Thymus (tissue), 11 donors: ENCODE results near the gene CD200R1L. TPM values are rescaled to one million over a fixed set of nuclear protein-coding genes. Genes with fewer than 3 reads are reported as not detected.
"Not testable (repeated sequence)": the region's sequence is repeated elsewhere in the genome, so short reads cannot be mapped to it uniquely, and the experiment has no call there.

Experiments used
- DNase-seq, 9 donors: peaks; one replicate each; pipeline ENCODE4 v3.0.0-alpha.2; 2013; ENCODE audit warnings: low spot score in 9 of 9, low read depth in 6 of 9, missing footprints in 1 of 9
- H3K27ac ChIP-seq, 2 donors: one replicate each; pipeline ENCODE4 v1.5.1; 2013; ENCODE audit warnings: control low read depth in 1 of 2, low read depth in 1 of 2, low read length in 1 of 2, mild to moderate bottlenecking in 1 of 2, moderate library complexity in 1 of 2
- H3K27me3 ChIP-seq, 2 donors: one replicate each; pipeline ENCODE4 v1.5.1; 2013; ENCODE audit warnings: low read length in 1 of 2; ENCODE audit not compliant: control insufficient read depth in 2 of 2, insufficient read depth in 1 of 2
- H3K36me3 ChIP-seq, 2 donors: one replicate each; pipeline ENCODE4 v1.5.1; 2013; ENCODE audit warnings: low read length in 1 of 2, mild to moderate bottlenecking in 1 of 2, moderate library complexity in 1 of 2; ENCODE audit not compliant: control insufficient read depth in 2 of 2, insufficient read depth in 2 of 2
- H3K4me1 ChIP-seq, 2 donors: one replicate each; pipeline ENCODE4 v1.5.1; 2013; ENCODE audit warnings: low read length in 2 of 2; ENCODE audit not compliant: control insufficient read depth in 2 of 2, insufficient read depth in 2 of 2
- H3K4me3 ChIP-seq, 2 donors: one replicate each; pipeline ENCODE4 v1.5.1; 2013; ENCODE audit warnings: low read length in 2 of 2, control low read depth in 1 of 2, mild to moderate bottlenecking in 1 of 2
- H3K9me3 ChIP-seq, 2 donors: one replicate each; pipeline ENCODE4 v1.5.1; 2013; ENCODE audit warnings: low read length in 1 of 2, mild to moderate bottlenecking in 1 of 2; ENCODE audit not compliant: control insufficient read depth in 2 of 2, insufficient read depth in 1 of 2
- WGBS: extraction: QIAGEN DNeasy Blood & Tissue Kit; methylation state at CpG from one replicate; pipeline ENCODE4 v1.1.7; 2013; 5-methylcytosine and 5-hydroxymethylcytosine counted together
- polyA plus RNA-seq: library from polyadenylated mRNA; stranded (reverse); fragments of 200-250 nt; gene quantifications from one replicate; pipeline ENCODE4 v1.2.3, GENCODE V29; 2013
- total RNA-seq: library from RNA; stranded (reverse); fragments of 120-200 nt; gene quantifications from one replicate; pipeline ENCODE4 v1.2.4, GENCODE V29; 2013
- donor health status: healthy.

Gene CD200R1L
- total and polyA plus RNA-seq, 2 donors = 0.05 TPM; not detected in 1

- Histone ChIP-seq H3K4me3 (no peak overlapping the region), H3K4me1 (no peaks in the 10 kb centered on the region), H3K36me3 (no peaks in the 10 kb centered on the region), H3K9me3 (peaks cover 0 to 5% of the 10 kb centered on the region in 2 donors), H3K27me3 (no peaks in the 10 kb centered on the region), H3K27ac (no peak overlapping the region)
- DNase-seq = no peak
- 95% methylated on average over 3 of the region's 3 CpGs for WGBS
These were observed 25.1 kb upstream of the CD200R1L start for GRCh38 chr3:112871735-112872134.

DNA sequence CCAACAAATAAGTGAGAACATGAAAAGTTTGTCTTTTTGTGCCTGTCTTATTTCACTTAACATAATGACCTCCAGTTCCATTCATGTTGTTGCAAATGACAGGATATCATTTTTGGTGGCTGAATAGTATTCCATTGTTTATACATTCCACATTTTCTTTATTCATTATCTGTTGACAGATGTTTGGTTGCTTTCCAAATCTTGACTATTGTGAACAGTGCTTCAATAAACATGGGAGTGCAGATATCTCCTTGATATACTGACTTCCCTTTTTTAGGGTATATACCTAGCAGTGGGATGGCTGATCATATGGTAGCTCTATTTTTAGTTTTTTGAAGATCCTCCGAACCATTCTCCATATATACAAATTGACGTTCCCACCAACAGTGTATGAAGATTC is 19.1 kb upstream of the CD200R1L start:
- Histone ChIP-seq H3K9me3 (no peaks in the 10 kb centered on the region), H3K4me1 (no peaks in the 10 kb centered on the region), H3K4me3 (no peak overlapping the region), H3K27ac (no peak overlapping the region), H3K27me3 (no peaks in the 10 kb centered on the region), H3K36me3 (no peaks in the 10 kb centered on the region)
- DNase-seq = no peak
- 98% methylated on average over 2 of the region's 2 CpGs for WGBS

DNA sequence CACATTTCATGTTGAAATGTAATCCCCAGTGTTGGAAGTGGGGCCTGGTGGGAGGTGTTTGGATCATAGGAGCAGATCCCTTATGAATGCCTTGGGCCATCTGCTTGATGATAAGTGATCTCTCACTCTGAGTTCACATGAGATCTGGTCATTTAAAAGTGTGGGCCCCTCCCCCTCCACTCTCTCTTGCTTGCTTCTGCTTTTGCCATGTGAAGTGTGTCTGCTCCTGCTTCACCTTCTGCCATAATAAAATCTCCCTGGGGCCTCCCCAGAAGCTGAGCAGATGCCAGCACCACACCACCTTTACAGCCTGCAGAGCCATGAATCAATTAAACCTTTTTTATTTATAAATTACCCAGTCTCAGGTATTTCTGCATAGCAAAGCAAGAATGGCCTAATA is 14.2 kb upstream of the CD200R1L start:
- Histone ChIP-seq H3K36me3 (no peaks in the 10 kb centered on the region), H3K4me1 (no peaks in the 10 kb centered on the region), H3K4me3 (no peak overlapping the region), H3K27me3 (no peaks in the 10 kb centered on the region), H3K9me3 (no peaks in the 10 kb centered on the region), H3K27ac (no peak overlapping the region)
- DNase-seq = no peak

- H3K27me3 ChIP-seq = no peaks in the 10 kb centered on the region
- no peaks in the 10 kb centered on the region for H3K9me3 ChIP-seq
- no peak overlapping the region for H3K4me3 ChIP-seq
- no peaks in the 10 kb centered on the region for H3K4me1 ChIP-seq
- no peak overlapping the region for H3K27ac ChIP-seq
- 81% methylated on average over 2 of the region's 2 CpGs for WGBS
- no peaks in the 10 kb centered on the region for H3K36me3 ChIP-seq
- DNase-seq = peak in 1 of 9 donors; percentile 33
These were observed 11.9 kb upstream of the CD200R1L start for GRCh38 chr3:112858410-112859069.

DNA sequence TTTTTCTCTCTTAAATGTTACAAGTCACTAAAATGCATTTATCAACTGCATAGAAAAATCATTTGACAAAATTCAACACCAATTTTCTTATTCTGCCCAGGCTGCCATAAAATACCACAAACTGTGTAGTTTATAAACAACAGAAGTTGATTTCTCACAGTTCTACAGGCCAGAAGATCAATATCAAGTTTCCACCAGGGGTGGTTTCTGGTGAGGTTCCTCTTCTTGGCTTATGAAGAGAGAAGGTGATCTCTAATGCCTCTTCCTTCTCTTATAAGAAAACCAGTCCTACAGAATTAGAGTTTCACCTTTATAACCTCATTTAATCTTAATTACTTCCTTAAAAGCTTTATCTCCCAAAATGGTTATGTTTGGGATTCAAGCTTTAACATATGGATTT is 10.9 kb upstream of the CD200R1L start:
- no peak for DNase-seq
- Histone ChIP-seq H3K36me3 (no peaks in the 10 kb centered on the region), H3K4me1 (no peaks in the 10 kb centered on the region), H3K4me3 (no peak overlapping the region), H3K9me3 (no peaks in the 10 kb centered on the region), H3K27ac (no peak overlapping the region), H3K27me3 (no peaks in the 10 kb centered on the region)

GRCh38 chr3:112856537-112856936 is 9.9 kb upstream of the CD200R1L start:
- Histone ChIP-seq H3K27me3 (no peaks in the 10 kb centered on the region), H3K4me1 (no peaks in the 10 kb centered on the region)

DNA sequence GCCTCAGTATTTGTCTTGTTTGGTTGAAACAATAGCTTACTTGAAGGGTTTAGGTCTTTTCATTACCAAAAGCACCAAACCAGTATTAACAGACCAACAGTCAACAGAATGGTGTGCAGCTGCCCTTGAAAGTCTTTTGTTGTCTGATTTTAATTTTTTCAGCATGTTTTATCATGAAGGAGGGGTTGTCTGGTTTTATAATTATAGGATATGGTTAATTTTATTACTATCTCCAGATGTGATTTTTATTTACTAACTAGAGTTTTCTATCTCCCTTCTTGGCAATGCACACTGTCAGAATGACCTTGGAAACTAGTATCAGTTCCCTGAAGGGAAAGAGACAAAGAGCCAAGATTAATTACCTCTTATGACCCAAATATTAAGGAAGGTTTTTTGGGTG is 9.2 kb upstream of the CD200R1L start:
- H3K27ac ChIP-seq = no peak overlapping the region
- H3K9me3 ChIP-seq = no peaks in the 10 kb centered on the region
- no peaks in the 10 kb centered on the region for H3K4me1 ChIP-seq
- DNase-seq = no peak
- no peak overlapping the region for H3K4me3 ChIP-seq
- H3K36me3 ChIP-seq = no peaks in the 10 kb centered on the region
- H3K27me3 ChIP-seq = no peaks in the 10 kb centered on the region

More at GRCh38 chr3:112856537-112856936, 9.9 kb upstream of the CD200R1L start:
- H3K27ac ChIP-seq = no peak overlapping the region
- no peaks in the 10 kb centered on the region for H3K9me3 ChIP-seq
- H3K36me3 ChIP-seq = no peaks in the 10 kb centered on the region
- H3K4me3 ChIP-seq = no peak overlapping the region
- peak in 1 of 9 donors; percentile 41 for DNase-seq

- H3K4me3 ChIP-seq, H3K27ac ChIP-seq, DNase-seq, H3K27me3 ChIP-seq, H3K36me3 ChIP-seq, H3K4me1 ChIP-seq, H3K9me3 ChIP-seq: not testable (repeated sequence)
- WGBS = 96% methylated on average over 3 of the region's 3 CpGs
These were observed 8.4 kb upstream of the CD200R1L start for GRCh38 chr3:112855074-112855473.

- H3K4me3 ChIP-seq = no peak overlapping the region
- H3K27ac ChIP-seq = no peak overlapping the region
- DNase-seq = peak in 1 of 9 donors; percentile 12
- WGBS = 84% methylated on average over 3 of the region's 3 CpGs
- peaks cover 0 to 10% of the 10 kb centered on the region in 2 donors for H3K9me3 ChIP-seq
- no peaks in the 10 kb centered on the region for H3K27me3 ChIP-seq
- H3K36me3 ChIP-seq = no peaks in the 10 kb centered on the region
- no peaks in the 10 kb centered on the region for H3K4me1 ChIP-seq
These were observed 1.5 kb upstream of the CD200R1L start for GRCh38 chr3:112848196-112848595.

- peak in 1 of 9 donors; percentile 18 for DNase-seq
- Histone ChIP-seq H3K27ac (no peak overlapping the region), H3K36me3 (no peaks in the 10 kb centered on the region), H3K27me3 (no peaks in the 10 kb centered on the region), H3K9me3 (peaks cover 0 to 10% of the 10 kb centered on the region in 2 donors), H3K4me3 (no peak overlapping the region), H3K4me1 (no peaks in the 10 kb centered on the region)
- 67% methylated on average over 3 of the region's 3 CpGs for WGBS
These were observed 1.0 kb upstream of the CD200R1L start for GRCh38 chr3:112847692-112848091.
